Measurements from ENCODE around the gene RERE.

The RERE gene

DNA sequence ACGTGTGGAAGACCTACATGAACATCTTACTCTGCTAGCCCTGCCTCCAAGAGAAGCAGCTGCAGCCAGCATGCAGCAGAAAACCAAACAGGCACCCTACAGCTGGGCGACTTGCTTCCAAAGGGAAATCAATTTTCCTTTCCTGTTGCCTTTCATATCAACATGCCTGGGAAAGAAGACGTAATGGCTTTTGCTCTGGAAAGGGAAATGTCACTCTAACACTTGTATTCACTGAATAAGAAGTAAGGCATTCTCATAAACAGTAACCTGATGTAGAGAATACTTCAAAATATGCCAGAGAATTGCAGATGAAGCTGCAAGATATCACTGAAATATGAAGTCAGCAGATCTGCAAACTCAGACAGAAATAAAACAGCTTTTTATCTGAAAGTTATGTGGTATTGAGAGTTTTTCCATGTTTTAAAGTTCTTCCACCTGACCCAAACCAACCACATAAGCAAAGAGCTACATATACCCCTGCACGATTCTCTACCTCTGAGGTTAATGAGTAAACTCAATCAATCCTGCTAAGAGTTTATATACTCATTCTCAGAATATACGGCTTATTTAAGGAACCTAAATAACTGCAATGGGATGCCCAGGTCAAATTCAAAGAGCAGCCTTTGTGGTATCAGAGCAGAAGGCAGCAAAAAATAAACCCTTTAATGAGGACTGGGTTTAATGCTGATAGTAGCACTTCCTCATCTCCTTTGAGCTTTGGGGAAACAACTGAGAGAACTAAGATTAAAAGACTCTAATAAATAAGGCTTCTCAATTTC is 150.9 kb downstream of the RERE start:
- Histone ChIP-seq H3K27ac (no peak overlapping the region), H3K27me3 (no peaks in the 10 kb centered on the region), H3K4me1 (ENCODE audit: control insufficient read depth in 1 of 2, insufficient read depth in 1 of 2, low read depth in 1 of 2, low read length in 1 of 2) (peaks cover 23 to 24% of the 10 kb centered on the region in 2 experiments), H3K36me3 (no peaks in the 10 kb centered on the region), H3K9me3 (no peaks in the 10 kb centered on the region), H3K4me3 (ENCODE audit: low read depth in 1 of 2, low read length in 1 of 2) (no peak overlapping the region)
- TF ChIP-seq, protein P1, sequence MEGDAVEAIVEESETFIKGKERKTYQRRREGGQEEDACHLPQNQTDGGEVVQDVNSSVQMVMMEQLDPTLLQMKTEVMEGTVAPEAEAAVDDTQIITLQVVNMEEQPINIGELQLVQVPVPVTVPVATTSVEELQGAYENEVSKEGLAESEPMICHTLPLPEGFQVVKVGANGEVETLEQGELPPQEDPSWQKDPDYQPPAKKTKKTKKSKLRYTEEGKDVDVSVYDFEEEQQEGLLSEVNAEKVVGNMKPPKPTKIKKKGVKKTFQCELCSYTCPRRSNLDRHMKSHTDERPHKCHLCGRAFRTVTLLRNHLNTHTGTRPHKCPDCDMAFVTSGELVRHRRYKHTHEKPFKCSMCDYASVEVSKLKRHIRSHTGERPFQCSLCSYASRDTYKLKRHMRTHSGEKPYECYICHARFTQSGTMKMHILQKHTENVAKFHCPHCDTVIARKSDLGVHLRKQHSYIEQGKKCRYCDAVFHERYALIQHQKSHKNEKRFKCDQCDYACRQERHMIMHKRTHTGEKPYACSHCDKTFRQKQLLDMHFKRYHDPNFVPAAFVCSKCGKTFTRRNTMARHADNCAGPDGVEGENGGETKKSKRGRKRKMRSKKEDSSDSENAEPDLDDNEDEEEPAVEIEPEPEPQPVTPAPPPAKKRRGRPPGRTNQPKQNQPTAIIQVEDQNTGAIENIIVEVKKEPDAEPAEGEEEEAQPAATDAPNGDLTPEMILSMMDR (IDR thresholded peaks at IDR 0.05): no peak

DNA sequence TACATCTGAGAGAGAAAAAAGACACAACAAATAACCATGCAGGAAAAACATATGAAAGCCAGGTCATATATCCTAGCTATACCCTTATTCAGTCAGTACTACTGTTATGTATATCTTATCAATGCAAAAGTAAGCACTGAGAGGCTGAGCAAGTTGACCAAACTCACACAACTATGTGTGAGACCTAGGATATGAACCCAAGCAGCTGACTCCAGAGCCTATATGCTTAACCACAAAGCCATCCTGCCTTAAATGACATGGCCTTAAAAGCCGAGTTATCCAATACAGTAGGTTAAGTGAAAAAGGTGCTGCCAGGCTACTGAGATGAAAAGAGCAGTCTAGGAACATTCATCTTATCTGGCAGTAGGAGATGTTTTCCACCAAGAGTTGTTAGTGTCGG is 151.6 kb downstream of the RERE start:
- H3K27me3 ChIP-seq: no peaks in the 10 kb centered on the region
- H3K4me1 ChIP-seq (ENCODE audit: control insufficient read depth in 1 of 2, insufficient read depth in 1 of 2, low read depth in 1 of 2, low read length in 1 of 2): peaks cover 19 to 24% of the 10 kb centered on the region in 2 experiments
- TF ChIP-seq, protein P1 (IDR thresholded peaks at IDR 0.05): no peak

DNA sequence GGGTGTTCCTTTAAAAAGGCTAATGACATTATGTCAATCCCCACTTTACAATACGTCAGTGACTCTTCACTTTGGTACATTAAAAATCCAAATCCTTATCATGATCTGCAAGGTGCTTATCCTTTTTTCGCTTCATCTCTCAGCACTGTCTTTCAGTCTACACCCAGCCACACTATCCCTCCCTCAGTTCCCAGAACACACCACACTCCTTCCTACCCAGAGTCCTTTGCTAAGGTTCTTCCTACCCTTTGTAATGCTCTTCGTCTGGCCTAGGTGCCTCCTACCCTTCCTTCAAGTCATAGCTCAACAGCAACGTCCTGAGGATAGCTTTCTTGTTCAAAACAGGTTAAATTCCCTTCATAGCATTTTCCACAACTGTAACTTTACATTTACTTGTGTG is 152.6 kb downstream of the RERE start:
- Histone ChIP-seq H3K9me3 (no peaks in the 10 kb centered on the region), H3K27me3 (no peaks in the 10 kb centered on the region), H3K27ac (no peak overlapping the region), H3K36me3 (no peaks in the 10 kb centered on the region), H3K4me3 (ENCODE audit: low read depth in 1 of 2, low read length in 1 of 2) (no peak overlapping the region), H3K4me1 (ENCODE audit: control insufficient read depth in 1 of 2, insufficient read depth in 1 of 2, low read depth in 1 of 2, low read length in 1 of 2) (peaks cover 19 to 24% of the 10 kb centered on the region in 2 experiments)
- TF ChIP-seq, protein P1 (IDR thresholded peaks at IDR 0.05): no peak

More for the DNA sequence above, 151.6 kb downstream of the RERE start:
- no peaks in the 10 kb centered on the region for H3K9me3 ChIP-seq
- H3K36me3 ChIP-seq: no peaks in the 10 kb centered on the region
- H3K4me3 ChIP-seq (ENCODE audit: low read depth in 1 of 2, low read length in 1 of 2): no peak overlapping the region
- no peak overlapping the region for H3K27ac ChIP-seq

- Histone ChIP-seq H3K4me3 (ENCODE audit: low read depth in 1 of 2, low read length in 1 of 2) (no peak overlapping the region), H3K4me1 (ENCODE audit: control insufficient read depth in 1 of 2, insufficient read depth in 1 of 2, low read depth in 1 of 2, low read length in 1 of 2) (peaks cover 19 to 24% of the 10 kb centered on the region in 2 experiments), H3K9me3 (no peaks in the 10 kb centered on the region), H3K27me3 (no peaks in the 10 kb centered on the region), H3K36me3 (no peaks in the 10 kb centered on the region), H3K27ac (peak overlapping the region; percentile 11)
- TF ChIP-seq, protein P1 (IDR thresholded peaks at IDR 0.05): no peak
Measured at GRCh38 chr1:8663915-8664329, 153.5 kb downstream of the RERE start.

- TF ChIP-seq, protein P1 (IDR thresholded peaks at IDR 0.05): no peak
- Histone ChIP-seq H3K36me3 (no peaks in the 10 kb centered on the region), H3K27ac (peak overlapping the region; percentile 11), H3K27me3 (no peaks in the 10 kb centered on the region), H3K4me1 (ENCODE audit: control insufficient read depth in 1 of 2, insufficient read depth in 1 of 2, low read depth in 1 of 2, low read length in 1 of 2) (peaks cover 19 to 24% of the 10 kb centered on the region in 2 experiments), H3K4me3 (ENCODE audit: low read depth in 1 of 2, low read length in 1 of 2) (no peak overlapping the region), H3K9me3 (no peaks in the 10 kb centered on the region)
Measured at GRCh38 chr1:8663090-8663802, 154.2 kb downstream of the RERE start.

All from neutrophil (primary cell).